ENCODE results near the gene DNAH10.
"Not testable (repeated sequence)": the region's sequence is repeated elsewhere in the genome, so short reads cannot be mapped to it uniquely, and the experiment has no call there.

The DNAH10 gene

DNA sequence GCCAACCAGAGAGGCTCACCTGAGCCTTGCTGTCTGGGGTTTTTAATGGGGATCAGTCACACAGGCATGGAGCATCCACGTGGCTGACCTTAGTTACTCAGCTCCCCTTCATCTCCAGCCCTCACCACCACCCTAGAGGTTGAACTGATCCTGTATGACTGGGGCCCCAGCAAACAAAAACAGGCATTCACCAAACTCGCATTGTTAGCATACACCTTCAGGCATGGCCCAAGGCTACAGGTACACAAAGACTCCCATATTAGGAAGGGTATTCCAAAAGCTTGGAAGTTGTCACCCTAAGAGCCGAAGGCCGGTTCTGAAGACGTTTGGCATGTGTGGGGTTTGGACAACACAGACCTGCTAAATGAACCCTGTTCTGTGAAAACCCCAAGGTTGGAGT, 10.0 kb downstream of the DNAH10 start:
- H3K4me3 ChIP-seq (ENCODE audit: low read depth, low read length): no peak overlapping the region
- ChIA-PET CTCF (interaction anchor here (1.1 kb wide), 1 partner anchor 20 kb away, joined by 3 read pairs; no protein-coding TSS in a partner anchor), POLR2A (no interaction called here)
- TF ChIP-seq, protein P1, sequence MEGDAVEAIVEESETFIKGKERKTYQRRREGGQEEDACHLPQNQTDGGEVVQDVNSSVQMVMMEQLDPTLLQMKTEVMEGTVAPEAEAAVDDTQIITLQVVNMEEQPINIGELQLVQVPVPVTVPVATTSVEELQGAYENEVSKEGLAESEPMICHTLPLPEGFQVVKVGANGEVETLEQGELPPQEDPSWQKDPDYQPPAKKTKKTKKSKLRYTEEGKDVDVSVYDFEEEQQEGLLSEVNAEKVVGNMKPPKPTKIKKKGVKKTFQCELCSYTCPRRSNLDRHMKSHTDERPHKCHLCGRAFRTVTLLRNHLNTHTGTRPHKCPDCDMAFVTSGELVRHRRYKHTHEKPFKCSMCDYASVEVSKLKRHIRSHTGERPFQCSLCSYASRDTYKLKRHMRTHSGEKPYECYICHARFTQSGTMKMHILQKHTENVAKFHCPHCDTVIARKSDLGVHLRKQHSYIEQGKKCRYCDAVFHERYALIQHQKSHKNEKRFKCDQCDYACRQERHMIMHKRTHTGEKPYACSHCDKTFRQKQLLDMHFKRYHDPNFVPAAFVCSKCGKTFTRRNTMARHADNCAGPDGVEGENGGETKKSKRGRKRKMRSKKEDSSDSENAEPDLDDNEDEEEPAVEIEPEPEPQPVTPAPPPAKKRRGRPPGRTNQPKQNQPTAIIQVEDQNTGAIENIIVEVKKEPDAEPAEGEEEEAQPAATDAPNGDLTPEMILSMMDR (IDR thresholded peaks at IDR 0.05; ENCODE audit: insufficient read depth, low read length, missing control alignments): no peak
- no peak for DNase-seq (ENCODE audit: low read depth, low spot score)

- POLR2A ChIA-PET: no interaction called here
- TF ChIP-seq, protein P1 (IDR thresholded peaks at IDR 0.05; ENCODE audit: insufficient read depth, low read length, missing control alignments): no peak
- CTCF ChIA-PET: interaction anchor here (1.2 kb wide), 1 partner anchor 259 kb away, joined by 3 read pairs; no protein-coding TSS in a partner anchor
These were observed 11.3 kb downstream of the DNAH10 start for GRCh38 chr12:123773375-123773774.

GRCh38 chr12:123779551-123779950, 17.4 kb downstream of the DNAH10 start:
- ChIA-PET CTCF (no interaction called here), POLR2A (no interaction called here)
- DNase-seq (ENCODE audit: low read depth, low spot score): no peak
- TF ChIP-seq, protein P1 (IDR thresholded peaks at IDR 0.05; ENCODE audit: insufficient read depth, low read length, missing control alignments): no peak
- no peak overlapping the region for H3K4me3 ChIP-seq (ENCODE audit: low read depth, low read length)

More at GRCh38 chr12:123773375-123773774, 11.3 kb downstream of the DNAH10 start:
- H3K4me3 ChIP-seq (ENCODE audit: low read depth, low read length): no peak overlapping the region
- DNase-seq (ENCODE audit: low read depth, low spot score): no peak

DNA sequence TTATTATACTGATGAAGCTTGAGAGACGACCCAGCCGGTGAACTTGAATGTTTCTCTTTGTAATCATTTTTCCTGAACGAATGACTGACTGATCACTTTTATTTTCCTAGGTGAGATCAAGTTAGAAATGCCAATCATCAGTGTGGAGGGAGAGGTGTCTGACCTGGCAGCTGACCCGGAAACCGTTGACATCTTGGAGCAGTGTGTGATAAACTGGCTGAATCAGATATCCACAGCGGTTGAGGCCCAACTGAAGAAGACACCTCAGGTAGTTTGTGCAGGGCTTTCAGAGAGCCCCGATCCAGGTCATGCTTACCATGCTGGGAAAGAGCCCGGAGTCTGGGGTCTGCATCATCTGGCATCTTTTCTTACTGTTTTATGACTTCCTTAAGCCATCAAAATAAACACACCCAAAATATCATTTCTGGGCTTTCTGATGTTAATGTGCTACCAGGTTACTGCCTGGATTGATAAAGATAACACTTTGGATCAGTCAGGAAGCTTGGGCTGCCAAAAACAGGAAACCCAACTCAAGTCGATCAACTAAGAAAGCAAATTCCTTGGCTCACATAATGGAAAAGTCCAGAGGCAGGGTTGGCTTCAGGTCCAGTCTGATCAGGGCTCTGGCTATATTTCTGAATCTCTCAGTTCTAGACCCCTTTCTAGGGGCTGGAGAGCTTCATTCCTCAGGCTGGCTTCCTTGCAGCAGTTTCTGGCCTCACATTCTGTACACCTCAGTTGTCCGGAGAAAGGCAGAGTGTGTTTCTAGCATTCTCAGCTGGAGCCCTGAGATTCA, 21.1 kb downstream of the DNAH10 start:
- ChIA-PET CTCF (no interaction called here), POLR2A (no interaction called here)
- DNase-seq (ENCODE audit: low read depth, low spot score): no peak
- H3K4me3 ChIP-seq (ENCODE audit: low read depth, low read length): no peak overlapping the region
- TF ChIP-seq, protein P1 (IDR thresholded peaks at IDR 0.05; ENCODE audit: insufficient read depth, low read length, missing control alignments): no peak

GRCh38 chr12:123787466-123787865, 25.4 kb downstream of the DNAH10 start:
- POLR2A ChIA-PET: no interaction called here
- CTCF ChIA-PET: interaction anchor here (1.2 kb wide), 1 partner anchor 245 kb away, joined by 4 read pairs; no protein-coding TSS in a partner anchor
- DNase-seq (ENCODE audit: low read depth, low spot score): no peak
- no peak overlapping the region for H3K4me3 ChIP-seq (ENCODE audit: low read depth, low read length)
- TF ChIP-seq, protein P1 (IDR thresholded peaks at IDR 0.05; ENCODE audit: insufficient read depth, low read length, missing control alignments): no peak

DNA sequence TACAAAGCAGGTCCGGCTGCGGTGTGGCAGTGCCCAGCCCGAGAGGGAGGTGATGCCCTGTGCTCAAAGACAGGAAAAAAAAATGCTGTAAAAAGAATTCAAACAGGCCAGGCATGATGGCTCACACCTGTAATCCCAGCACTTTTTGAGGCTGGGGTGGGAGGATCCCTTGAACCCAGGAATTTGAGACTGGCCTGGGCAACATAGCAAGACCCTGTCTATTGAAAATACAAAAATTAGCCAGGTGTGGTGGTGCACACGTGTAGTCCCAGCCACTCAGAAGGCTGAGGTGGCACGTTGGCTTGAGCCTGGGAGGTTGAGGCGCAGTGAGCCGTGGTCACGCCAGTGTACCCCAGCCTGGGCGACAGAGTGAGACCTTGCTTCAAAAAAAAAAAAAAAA, 26.4 kb downstream of the DNAH10 start:
- no peak for DNase-seq (ENCODE audit: low read depth, low spot score)
- POLR2A ChIA-PET: interaction anchor here (0.6 kb wide), 1 partner anchor 80 kb away, joined by 5 read pairs; no protein-coding TSS in a partner anchor
- no peak overlapping the region for H3K4me3 ChIP-seq (ENCODE audit: low read depth, low read length)
- CTCF ChIA-PET: no interaction called here
- TF ChIP-seq, protein P1 (IDR thresholded peaks at IDR 0.05; ENCODE audit: insufficient read depth, low read length, missing control alignments): no peak

GRCh38 chr12:123789422-123789821, 27.3 kb downstream of the DNAH10 start:
- H3K4me3 ChIP-seq (ENCODE audit: low read depth, low read length); CTCF ChIA-PET; POLR2A ChIA-PET; DNase-seq (ENCODE audit: low read depth, low spot score): not testable (repeated sequence)
